Hippocampal formation (tissue), 2 donors: ENCODE results near the gene RBM39.
A peak's percentile ranks its signal among the peaks of the same experiment; 100 is the strongest.
"Not testable (repeated sequence)": the region's sequence is repeated elsewhere in the genome, so short reads cannot be mapped to it uniquely, and the experiment has no call there.

Experiments
- DNase-seq, 2 donors: peaks; one replicate each; lab custom pipeline; 2025; lab: John Stamatoyannopoulos, UW

Gene RBM39

GRCh38 chr20:35741892-35742740 lies at the start of gene RBM39:
Gene RBM39 (minus strand): TSS chr20:35742260. CDS start chr20:35740874, 1,386 bp downstream.
- DNase-seq = peak; percentile 99 to 100

GRCh38 chr20:35791821-35792220 lies 49.8 kb upstream of the RBM39 start:
- no peak for DNase-seq

- no peak for DNase-seq
Observed at GRCh38 chr20:35791097-35791496, 49.0 kb upstream of the RBM39 start.

GRCh38 chr20:35788796-35789195 lies 46.7 kb upstream of the RBM39 start:
- no peak for DNase-seq

- DNase-seq = not testable (repeated sequence)
Observed at GRCh38 chr20:35785541-35785940, 43.5 kb upstream of the RBM39 start.

GRCh38 chr20:35783811-35784210 lies 41.8 kb upstream of the RBM39 start:
- DNase-seq = not testable (repeated sequence)

GRCh38 chr20:35776513-35777101 lies 34.5 kb upstream of the RBM39 start:
- DNase-seq = peak in 1 of 2 donors; percentile 4

GRCh38 chr20:35774391-35774790 lies 32.3 kb upstream of the RBM39 start:
- no peak for DNase-seq

- peak in 1 of 2 donors; percentile 5 for DNase-seq
Observed at GRCh38 chr20:35773154-35773751, 31.2 kb upstream of the RBM39 start.

- DNase-seq = no peak
Observed at GRCh38 chr20:35772563-35773058, 30.6 kb upstream of the RBM39 start.

GRCh38 chr20:35771689-35772562 lies 29.9 kb upstream of the RBM39 start, which contains the start of gene PHF20:
Gene PHF20 (plus strand): TSS chr20:35772015. CDS start chr20:35801523, 29,508 bp downstream.
- peak; percentile 92 to 97 for DNase-seq

- no peak for DNase-seq
Observed at GRCh38 chr20:35771367-35771688, 29.3 kb upstream of the RBM39 start.

GRCh38 chr20:35768731-35769664 lies 26.9 kb upstream of the RBM39 start:
- DNase-seq = peak; percentile 56 to 73

GRCh38 chr20:35767683-35768481 lies 25.8 kb upstream of the RBM39 start:
- peak; percentile 12 to 44 for DNase-seq

- DNase-seq = no peak
Observed at GRCh38 chr20:35766843-35767242, 24.8 kb upstream of the RBM39 start.

GRCh38 chr20:35764936-35765335 lies 22.9 kb upstream of the RBM39 start:
- DNase-seq = not testable (repeated sequence)

GRCh38 chr20:35762461-35762860 lies 20.4 kb upstream of the RBM39 start:
- DNase-seq = no peak

- DNase-seq = not testable (repeated sequence)
Observed at GRCh38 chr20:35761548-35761947, 19.5 kb upstream of the RBM39 start.

- no peak for DNase-seq
Observed at GRCh38 chr20:35757098-35757705, 15.1 kb upstream of the RBM39 start.
